ENCODE measurements around the gene FAM151B. TPM values are rescaled to one million over a fixed set of nuclear protein-coding genes. Genes with fewer than 3 reads are reported as not detected.
A peak's percentile ranks its signal among the peaks of the same experiment; 100 is the strongest.

The FAM151B gene
- total RNA-seq, 1 donor from 2014 or later, result not detected

GRCh38 chr5:80509362-80509761 lies 21.5 kb downstream of the FAM151B start:
- Mint-ChIP-seq H3K4me3 (no peak overlapping the region), H3K27ac (no peak overlapping the region), H3K36me3 (ENCODE audit: low read depth) (no peaks in the 10 kb centered on the region), H3K4me1 (ENCODE audit: low read depth) (no peaks in the 10 kb centered on the region), H3K9me3 (no peaks in the 10 kb centered on the region), H3K27me3 (ENCODE audit: insufficient read depth) (peaks cover 2% of the 10 kb centered on the region)
- intact Hi-C loops (cut with micrococcal nuclease), result no loop called here
- DNase-seq (ENCODE audit: low spot score), result no peak

- intact Hi-C loops (cut with micrococcal nuclease), result no loop called here
- H3K27ac Mint-ChIP-seq, result no peak overlapping the region
- no peak overlapping the region for H3K4me3 Mint-ChIP-seq
- no peaks in the 10 kb centered on the region for H3K9me3 Mint-ChIP-seq
- H3K4me1 Mint-ChIP-seq (ENCODE audit: low read depth), result no peaks in the 10 kb centered on the region
- H3K27me3 Mint-ChIP-seq (ENCODE audit: insufficient read depth), result no peaks in the 10 kb centered on the region
- no peak for DNase-seq (ENCODE audit: low spot score)
- H3K36me3 Mint-ChIP-seq (ENCODE audit: low read depth), result no peaks in the 10 kb centered on the region
Measured at GRCh38 chr5:80516826-80517225, 28.9 kb downstream of the FAM151B start.

- intact Hi-C loops (cut with micrococcal nuclease), result no loop called here
- no peaks in the 10 kb centered on the region for H3K27me3 Mint-ChIP-seq (ENCODE audit: insufficient read depth)
- H3K9me3 Mint-ChIP-seq, result no peaks in the 10 kb centered on the region
- H3K4me3 Mint-ChIP-seq, result no peak overlapping the region
- DNase-seq (ENCODE audit: low spot score), result no peak
- peaks cover 6% of the 10 kb centered on the region for H3K4me1 Mint-ChIP-seq (ENCODE audit: low read depth)
- no peak overlapping the region for H3K27ac Mint-ChIP-seq
- no peaks in the 10 kb centered on the region for H3K36me3 Mint-ChIP-seq (ENCODE audit: low read depth)
Measured at GRCh38 chr5:80540691-80541090, 52.8 kb downstream of the FAM151B start.

- H3K27ac Mint-ChIP-seq, result no peak overlapping the region
- no peak for DNase-seq (ENCODE audit: low spot score)
Measured at GRCh38 chr5:80541392-80541791, 53.5 kb downstream of the FAM151B start.

GRCh38 chr5:80554646-80555045 lies 66.7 kb downstream of the FAM151B start:
- Mint-ChIP-seq H3K4me1 (ENCODE audit: low read depth) (no peaks in the 10 kb centered on the region), H3K27me3 (ENCODE audit: insufficient read depth) (peaks cover 23% of the 10 kb centered on the region), H3K4me3 (no peak overlapping the region), H3K9me3 (peaks cover 3% of the 10 kb centered on the region), H3K27ac (no peak overlapping the region), H3K36me3 (ENCODE audit: low read depth) (no peaks in the 10 kb centered on the region)
- no peak for DNase-seq (ENCODE audit: low spot score)
- intact Hi-C loops (cut with micrococcal nuclease), result no loop called here

More at GRCh38 chr5:80541392-80541791, 53.5 kb downstream of the FAM151B start:
- H3K4me3 Mint-ChIP-seq, result no peak overlapping the region
- intact Hi-C loops (cut with micrococcal nuclease), result no loop called here
- no peaks in the 10 kb centered on the region for H3K36me3 Mint-ChIP-seq (ENCODE audit: low read depth)
- H3K9me3 Mint-ChIP-seq, result no peaks in the 10 kb centered on the region
- H3K27me3 Mint-ChIP-seq (ENCODE audit: insufficient read depth), result no peaks in the 10 kb centered on the region
- peaks cover 6% of the 10 kb centered on the region for H3K4me1 Mint-ChIP-seq (ENCODE audit: low read depth)

- no peak for DNase-seq (ENCODE audit: low spot score)
- no peak overlapping the region for H3K4me3 Mint-ChIP-seq
- H3K27me3 Mint-ChIP-seq (ENCODE audit: insufficient read depth), result peaks cover 23% of the 10 kb centered on the region
- peaks cover 3% of the 10 kb centered on the region for H3K9me3 Mint-ChIP-seq
- no peaks in the 10 kb centered on the region for H3K36me3 Mint-ChIP-seq (ENCODE audit: low read depth)
- H3K27ac Mint-ChIP-seq, result no peak overlapping the region
- intact Hi-C loops (cut with micrococcal nuclease), result no loop called here
- no peaks in the 10 kb centered on the region for H3K4me1 Mint-ChIP-seq (ENCODE audit: low read depth)
Measured at GRCh38 chr5:80555099-80555498, 67.2 kb downstream of the FAM151B start.

- Mint-ChIP-seq H3K36me3 (ENCODE audit: low read depth) (no peaks in the 10 kb centered on the region), H3K27me3 (ENCODE audit: insufficient read depth) (peaks cover 44% of the 10 kb centered on the region), H3K27ac (no peak overlapping the region), H3K4me1 (ENCODE audit: low read depth) (no peaks in the 10 kb centered on the region), H3K4me3 (no peak overlapping the region), H3K9me3 (no peaks in the 10 kb centered on the region)
- no peak for DNase-seq (ENCODE audit: low spot score)
- intact Hi-C loops (cut with micrococcal nuclease), result no loop called here
Measured at GRCh38 chr5:80559244-80559643, 71.3 kb downstream of the FAM151B start.

- intact Hi-C loops (cut with micrococcal nuclease), result no loop called here
- DNase-seq (ENCODE audit: low spot score), result no peak
- Mint-ChIP-seq H3K4me1 (ENCODE audit: low read depth) (no peaks in the 10 kb centered on the region), H3K27me3 (ENCODE audit: insufficient read depth) (peaks cover 52% of the 10 kb centered on the region), H3K36me3 (ENCODE audit: low read depth) (no peaks in the 10 kb centered on the region), H3K27ac (no peak overlapping the region), H3K4me3 (no peak overlapping the region), H3K9me3 (no peaks in the 10 kb centered on the region)
Measured at GRCh38 chr5:80565330-80565729, 77.4 kb downstream of the FAM151B start.

GRCh38 chr5:80566711-80567259 lies 78.9 kb downstream of the FAM151B start:
- Mint-ChIP-seq H3K27ac (no peak overlapping the region), H3K4me1 (ENCODE audit: low read depth) (no peaks in the 10 kb centered on the region), H3K4me3 (no peak overlapping the region), H3K9me3 (no peaks in the 10 kb centered on the region), H3K36me3 (ENCODE audit: low read depth) (no peaks in the 10 kb centered on the region), H3K27me3 (ENCODE audit: insufficient read depth) (peaks cover 60% of the 10 kb centered on the region)
- no peak for DNase-seq (ENCODE audit: low spot score)
- intact Hi-C loops (cut with micrococcal nuclease), result no loop called here

- H3K27me3 Mint-ChIP-seq (ENCODE audit: insufficient read depth), result peaks cover 60% of the 10 kb centered on the region
- no peaks in the 10 kb centered on the region for H3K9me3 Mint-ChIP-seq
- no peaks in the 10 kb centered on the region for H3K36me3 Mint-ChIP-seq (ENCODE audit: low read depth)
- no peak overlapping the region for H3K27ac Mint-ChIP-seq
- no peak overlapping the region for H3K4me3 Mint-ChIP-seq
- H3K4me1 Mint-ChIP-seq (ENCODE audit: low read depth), result no peaks in the 10 kb centered on the region
- intact Hi-C loops (cut with micrococcal nuclease), result no loop called here
- DNase-seq (ENCODE audit: low spot score), result no peak
Measured at GRCh38 chr5:80568251-80568650, 80.4 kb downstream of the FAM151B start.

- no peaks in the 10 kb centered on the region for H3K36me3 Mint-ChIP-seq (ENCODE audit: low read depth)
- intact Hi-C loops (cut with micrococcal nuclease), result no loop called here
- no peak for DNase-seq (ENCODE audit: low spot score)
- H3K9me3 Mint-ChIP-seq, result no peaks in the 10 kb centered on the region
- H3K4me1 Mint-ChIP-seq (ENCODE audit: low read depth), result no peaks in the 10 kb centered on the region
- no peak overlapping the region for H3K4me3 Mint-ChIP-seq
- no peak overlapping the region for H3K27ac Mint-ChIP-seq
- H3K27me3 Mint-ChIP-seq (ENCODE audit: insufficient read depth), result peaks cover 56% of the 10 kb centered on the region
Measured at GRCh38 chr5:80569086-80569960, 81.4 kb downstream of the FAM151B start.

GRCh38 chr5:80569961-80570786 lies 82.3 kb downstream of the FAM151B start, which contains the start of gene ANKRD34B:
Gene ANKRD34B, minus strand, starts transcription at chr5:80570280. Its CDS starts 10,261 bp downstream, at chr5:80560019.
- no peaks in the 10 kb centered on the region for H3K36me3 Mint-ChIP-seq (ENCODE audit: low read depth)
- peak; percentile 17 for DNase-seq (ENCODE audit: low spot score)
- peaks cover 59% of the 10 kb centered on the region for H3K27me3 Mint-ChIP-seq (ENCODE audit: insufficient read depth)
- intact Hi-C loops (cut with micrococcal nuclease), result no loop called here
- H3K9me3 Mint-ChIP-seq, result no peaks in the 10 kb centered on the region
- no peaks in the 10 kb centered on the region for H3K4me1 Mint-ChIP-seq (ENCODE audit: low read depth)
- H3K27ac Mint-ChIP-seq, result no peak within 1 kb of the TSS
- peak within 1 kb of the TSS; percentile 71 for H3K4me3 Mint-ChIP-seq

- H3K27me3 Mint-ChIP-seq (ENCODE audit: insufficient read depth), result peaks cover 46% of the 10 kb centered on the region
- intact Hi-C loops (cut with micrococcal nuclease), result no loop called here
- no peaks in the 10 kb centered on the region for H3K4me1 Mint-ChIP-seq (ENCODE audit: low read depth)
- H3K9me3 Mint-ChIP-seq, result no peaks in the 10 kb centered on the region
- H3K27ac Mint-ChIP-seq, result no peak overlapping the region
- DNase-seq (ENCODE audit: low spot score), result no peak
- no peak overlapping the region for H3K4me3 Mint-ChIP-seq
- no peaks in the 10 kb centered on the region for H3K36me3 Mint-ChIP-seq (ENCODE audit: low read depth)
Measured at GRCh38 chr5:80573062-80573461, 85.2 kb downstream of the FAM151B start.
